Heart right ventricle (tissue), 16 donors: ENCODE data around the gene GSE1. TPM values are rescaled to one million over a fixed set of nuclear protein-coding genes. Genes with fewer than 3 reads are reported as not detected.
A peak's percentile ranks its signal among the peaks of the same experiment; 100 is the strongest.

Experiments
- ATAC-seq, 8 donors: fragments of 200-7000 bp; cut with Tn5 transposase; one replicate each; pipeline ENCODE4 v1.9.1; 2020; ENCODE audit warnings: mild to moderate bottlenecking in 8 of 8, moderate library complexity in 8 of 8, moderate number of reproducible peaks in 1 of 8
- DNase-seq, 2 donors: peaks; one replicate each; pipeline ENCODE4 v3.0.0-alpha.2; 2020
- H3K27ac ChIP-seq, 10 donors: fragments of 200-600 bp; sonication (generic) in 2 of 10; one replicate each; pipeline versions ENCODE4 v1.5.0 to v1.8.0; 2020 to 2022; ENCODE audit warnings: mild to moderate bottlenecking in 3 of 10
- H3K27me3 ChIP-seq, 7 donors: fragments of 200-600 bp; one replicate each; pipeline ENCODE4 v1.8.0; 2021 to 2022; ENCODE audit warnings: mild to moderate bottlenecking in 2 of 7
- H3K36me3 ChIP-seq, 9 donors: fragments of 200-600 bp; sonication (generic) in 1 of 9; one replicate each; pipeline versions ENCODE4 v1.5.0 to v1.8.0; 2020 to 2022; ENCODE audit warnings: mild to moderate bottlenecking in 2 of 9
- H3K4me1 ChIP-seq, 9 donors: fragments of 200-600 bp; sonication (generic) in 1 of 9; one replicate each; pipeline versions ENCODE4 v1.5.0 to v1.8.0; 2020 to 2022; ENCODE audit warnings: mild to moderate bottlenecking in 4 of 9
- H3K4me3 ChIP-seq, 10 donors: fragments of 200-600 bp; sonication (generic) in 2 of 10; one replicate each; pipeline versions ENCODE4 v1.5.0 to v1.8.0; 2020 to 2022; ENCODE audit warnings: mild to moderate bottlenecking in 7 of 10, moderate library complexity in 2 of 10
- H3K9me3 ChIP-seq, 11 donors: fragments of 200-600 bp in 10 of 11; sonication (generic) in 2 of 11; one replicate each; pipeline versions ENCODE4 v1.5.0 to v1.8.0; 2013 to 2022; ENCODE audit warnings: mild to moderate bottlenecking in 2 of 11, control low read depth in 1 of 11, moderate library complexity in 1 of 11
- CTCF ChIP-seq, 9 donors: fragments of 200-600 bp; sonication (generic) in 2 of 9; IDR thresholded peaks; one replicate each; pipeline versions ENCODE4 v1.5.0 to v1.8.0; 2021 to 2022; ENCODE audit warnings: antibody characterized with exemption in 9 of 9, mild to moderate bottlenecking in 5 of 9, moderate library complexity in 1 of 9
- WGBS, 2 donors: extraction: QIAGEN DNeasy Blood & Tissue Kit; methylation state at CpG; one replicate each; pipeline ENCODE4 v1.1.7; 2013; ENCODE audit warnings: inconsistent platforms in 1 of 2; 5-methylcytosine and 5-hydroxymethylcytosine counted together
- intact Hi-C, 10 donors: fragments of 100-400 bp; cut with DNase I; formaldehyde crosslinking; loops; one replicate each; pipeline versions ENCODE4 v1.11.1 to v1.14.2; 2022
- polyA plus RNA-seq, 2 donors: library from polyadenylated mRNA; stranded (reverse); fragments of 200-250 nt; gene quantifications; one replicate each; pipeline ENCODE4 v1.2.3, GENCODE V29; 2013
- total RNA-seq, 10 donors: library from RNA; stranded (reverse); fragmentation: NEBNext Ultra II Directional in 3 of 10; extraction: Animal tissue kit (Norgen Biotek cat#: 25700) in 3 of 10; gene quantifications; one replicate each; pipeline versions ENCODE4 v1.2.1 to v1.2.4, GENCODE V29; 2021 to 2023
- donor health status: Arrhythmogenic right ventricular cardiomyopathy.
- donor health status: ischemic (EF 13 %, LVEDD 7.1; RV severe dilation, severe dysfunction).
- donor health status: healthy with polysubstance abuse.
- donor health status: DM: no; HTN: yes; CAD: no.
- donor health status: DM: no; HTN: no; CAD: no.
- donor health status: ischemic (EF 25% LVEDD 6.9; RV normal size, moderate dysfunction).
- donor health status: ischemic (EF 25% LVEDD 5.7; RV mildly dilated, moderate dysfunction).
- donor health status: healthy.
- donor health status: DM: yes; HTN: yes; CAD: no.
- donor health status: Ischemic cardiomyopathy.
- donor health status: ischemic (EF 35%, LVEDD 5.7; RV mildly dilated, moderate dysfunction).
- donor health status: nonischemic (EF 11% LVEDD 7.7; RV severe dilation, severe dysfunction).
- donor health status: DM: yes; HTN: yes; CAD: no.
- donor health status: PGD.
- donor health status: ischemic (EF 29% LVEDD 5.4; RV normal size, mild dysfunction).
- donor health status: nonischemic (EF 23%, LVEDD 6.1; RV moderate dilation, normal function).

GSE1 gene
- total and polyA plus RNA-seq, 12 donors = 15.6 to 53.2 (median 32.6) TPM

DNA sequence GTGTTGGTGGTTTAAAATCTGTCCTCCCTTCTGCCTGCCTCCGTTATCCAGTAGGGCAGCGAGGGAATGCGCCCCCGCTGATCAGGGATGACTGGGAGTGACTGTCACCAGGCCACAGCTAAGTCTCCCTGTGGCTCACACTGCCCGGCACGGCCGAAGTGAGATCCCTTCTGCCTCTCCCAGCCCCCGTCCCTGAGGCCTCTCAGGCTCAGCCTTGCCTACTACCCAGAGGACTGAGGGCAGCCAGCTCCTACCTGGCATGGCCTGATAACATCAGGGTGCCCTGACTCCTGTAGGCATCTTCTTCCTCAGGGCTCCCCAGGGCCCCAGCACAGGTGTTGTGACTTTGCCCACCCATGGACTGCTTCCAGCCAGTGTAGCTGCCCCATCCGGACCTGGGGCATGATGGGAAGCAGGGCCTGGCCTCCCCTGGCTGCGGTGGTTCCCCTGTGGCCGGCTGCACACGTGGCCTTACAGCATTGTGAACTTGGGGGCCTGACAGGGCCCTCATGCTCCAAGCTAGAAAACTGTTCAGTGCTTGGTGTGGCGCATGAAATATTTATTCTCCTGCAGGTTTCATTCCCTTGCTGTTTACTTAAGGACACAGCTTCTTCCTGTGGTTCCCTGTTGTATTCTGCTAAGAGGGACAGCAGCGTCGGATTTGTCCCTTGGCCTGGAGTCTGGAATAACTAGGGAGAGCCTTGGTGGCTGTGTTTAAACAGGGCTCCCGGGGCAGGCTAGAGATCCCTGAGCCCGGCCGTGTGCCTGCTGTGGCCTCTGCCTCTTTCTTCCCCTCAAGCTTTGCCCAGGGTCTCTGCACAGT, 45.6 kb downstream of the GSE1 start:
- DNase-seq (no peak), ATAC-seq (no peak)
- Histone ChIP-seq H3K27me3 (no peaks in the 10 kb centered on the region), H3K4me3 (no peak overlapping the region), H3K4me1 (peaks cover 0 to 25% (median 13%) of the 10 kb centered on the region in 9 donors), H3K27ac (peak overlapping the region in 5 of 10 donors; percentile 15 to 63 (median 36)), H3K36me3 (peaks cover 0 to 97% (median 55%) of the 10 kb centered on the region in 9 donors), H3K9me3 (no peaks in the 10 kb centered on the region)
- intact Hi-C loops = loop anchor here in 3 of 10 donors (1.0 to 5.0 kb wide), 3 partner anchors 59 to 60 kb away; no protein-coding TSS in a partner anchor
- TF ChIP-seq CTCF (IDR thresholded peaks at IDR 0.05) = no peak
- WGBS, 2 donors = 83 to 85% methylated on average over 18 of the region's 18 CpGs

GRCh38 chr16:85659336-85659735, 46.2 kb downstream of the GSE1 start:
- Histone ChIP-seq H3K4me3 (no peak overlapping the region), H3K4me1 (peaks cover 0 to 23% (median 13%) of the 10 kb centered on the region in 9 donors), H3K36me3 (peaks cover 0 to 98% (median 61%) of the 10 kb centered on the region in 9 donors), H3K27me3 (no peaks in the 10 kb centered on the region), H3K9me3 (no peaks in the 10 kb centered on the region), H3K27ac (peak overlapping the region in 8 of 10 donors; percentile 15 to 63 (median 38))
- no peak for TF ChIP-seq CTCF (IDR thresholded peaks at IDR 0.05)
- ATAC-seq (peak in 3 of 8 donors; percentile 7 to 34 (median 28)), DNase-seq (peak in 1 of 2 donors; percentile 3)
- intact Hi-C loops = loop anchor here in 3 of 10 donors (1.0 to 5.0 kb wide), 3 partner anchors 58 to 59 kb away; no protein-coding TSS in a partner anchor
- 62 to 65% methylated on average over 8 of the region's 8 CpGs for WGBS, 2 donors

- DNase-seq (peak; percentile 76 to 78), ATAC-seq (peak; percentile 77 to 94 (median 83))
- intact Hi-C loops = loop anchor here in 6 of 10 donors (1.0 to 5.0 kb wide), 3 partner anchors 57 to 59 kb away; no protein-coding TSS in a partner anchor
- Histone ChIP-seq H3K4me1 (peaks cover 0 to 23% (median 13%) of the 10 kb centered on the region in 9 donors), H3K4me3 (no peak overlapping the region), H3K36me3 (peaks cover 0 to 98% (median 67%) of the 10 kb centered on the region in 9 donors), H3K27ac (peak overlapping the region in 8 of 10 donors; percentile 15 to 63 (median 44)), H3K9me3 (no peaks in the 10 kb centered on the region), H3K27me3 (no peaks in the 10 kb centered on the region)
- WGBS, 2 donors = 70 to 72% methylated on average over 12 of the region's 12 CpGs
- peak; percentile 81 to 95 (median 91) for TF ChIP-seq CTCF (IDR thresholded peaks at IDR 0.05)
Observed at GRCh38 chr16:85659805-85660511, 46.8 kb downstream of the GSE1 start.
